Gastrocnemius medialis (tissue), 4 donors: Measurements from ENCODE around the gene BRSK1.

Experiments
- POLR2A ChIP-seq, 2 donors: fragments of 450-650 bp; IDR thresholded peaks; one replicate each; pipeline ENCODE4 v1.6.1; 2017; ENCODE audit warnings: antibody characterized with exemption in 2 of 2, mild to moderate bottlenecking in 2 of 2, moderate library complexity in 2 of 2
- TF ChIP-seq, protein P1 (sequence below), 5 experiments: fragments of 450-650 bp in 3 of 5; fragments of 200-600 bp in 2 of 5; sonication (generic) in 2 of 5; IDR thresholded peaks in 4 of 5; conservative IDR thresholded peaks in 1 of 5; 1 replicate in 4 of 5; 2 replicates in 1 of 5; pipeline ENCODE4 v1.5.1; 2016 to 2019; ENCODE audit warnings: antibody characterized with exemption in 5 of 5, mild to moderate bottlenecking in 3 of 5, moderate library complexity in 3 of 5

DNA sequence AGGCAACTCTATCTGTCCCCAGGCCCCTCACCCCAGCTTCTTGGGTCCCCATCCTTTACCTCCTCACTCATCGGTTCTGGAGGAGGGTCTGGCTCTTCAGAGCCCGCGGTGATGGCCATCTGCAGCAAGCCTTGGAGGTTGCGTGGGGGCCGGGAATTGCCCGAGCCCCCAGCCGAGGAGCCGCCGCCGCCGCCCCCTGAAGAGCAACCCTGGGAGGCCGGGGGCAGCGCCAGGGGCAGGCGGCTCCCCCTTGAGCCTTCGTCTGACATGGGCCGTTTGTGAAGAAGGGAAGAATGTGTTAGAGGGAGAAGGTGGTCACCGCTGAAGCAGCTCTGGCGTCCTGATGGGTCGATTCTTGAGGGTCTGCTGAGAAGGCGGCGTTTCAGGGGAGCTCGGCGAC, 4.5 kb upstream of the BRSK1 start:
- TF ChIP-seq, protein P1, sequence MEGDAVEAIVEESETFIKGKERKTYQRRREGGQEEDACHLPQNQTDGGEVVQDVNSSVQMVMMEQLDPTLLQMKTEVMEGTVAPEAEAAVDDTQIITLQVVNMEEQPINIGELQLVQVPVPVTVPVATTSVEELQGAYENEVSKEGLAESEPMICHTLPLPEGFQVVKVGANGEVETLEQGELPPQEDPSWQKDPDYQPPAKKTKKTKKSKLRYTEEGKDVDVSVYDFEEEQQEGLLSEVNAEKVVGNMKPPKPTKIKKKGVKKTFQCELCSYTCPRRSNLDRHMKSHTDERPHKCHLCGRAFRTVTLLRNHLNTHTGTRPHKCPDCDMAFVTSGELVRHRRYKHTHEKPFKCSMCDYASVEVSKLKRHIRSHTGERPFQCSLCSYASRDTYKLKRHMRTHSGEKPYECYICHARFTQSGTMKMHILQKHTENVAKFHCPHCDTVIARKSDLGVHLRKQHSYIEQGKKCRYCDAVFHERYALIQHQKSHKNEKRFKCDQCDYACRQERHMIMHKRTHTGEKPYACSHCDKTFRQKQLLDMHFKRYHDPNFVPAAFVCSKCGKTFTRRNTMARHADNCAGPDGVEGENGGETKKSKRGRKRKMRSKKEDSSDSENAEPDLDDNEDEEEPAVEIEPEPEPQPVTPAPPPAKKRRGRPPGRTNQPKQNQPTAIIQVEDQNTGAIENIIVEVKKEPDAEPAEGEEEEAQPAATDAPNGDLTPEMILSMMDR (IDR thresholded peaks at IDR 0.05 in 4 of 5, conservative IDR thresholded peaks at IDR 0.05 in 1 of 5), result no peak
- TF ChIP-seq POLR2A (IDR thresholded peaks at IDR 0.05), result no peak
